Endothelial cell of umbilical vein (primary cell): ENCODE measurements around the gene SRRM5. TPM values are rescaled to one million over a fixed set of nuclear protein-coding genes. Genes with fewer than 3 reads are reported as not detected.

Experiments used
- BruUV-seq: library from RNA; stranded (reverse); fragments of 400-500 nt; replicated peaks from 2 replicates; lab custom pipeline; 2021; lab: Mats Ljungman, UMichigan
- CTCF ChIA-PET: fragments of 300-600, 350-600 bp; sonication (Branson Sonifier 250); formaldehyde crosslinking; loops from one replicate; lab custom pipeline; 2021; ENCODE audit warnings: antibody characterized with exemption, inconsistent platforms; lab: Charles Lee
- POLR2A ChIA-PET: fragments of 300-600, 350-600 bp; sonication (Branson Sonifier 250); formaldehyde crosslinking; loops from one replicate; lab custom pipeline; 2021; ENCODE audit warnings: antibody characterized with exemption, inconsistent platforms; lab: Charles Lee
- DNase-seq: peaks from one replicate; pipeline ENCODE4 v3.0.0-alpha.2; 2011; ENCODE audit warnings: low read depth, low spot score
- FAIRE-seq: peaks from 2 replicates; lab custom pipeline; 2011; peaks lifted over from hg19 to GRCh38; lab: Jason Lieb, UNC
- H2AFZ ChIP-seq: 2 replicates; pipeline ENCODE4 v1.6.0; 2012; ENCODE audit warnings: low read depth, low read length, control low read depth, inconsistent platforms
- H3K27ac ChIP-seq: 2 replicates; pipeline ENCODE4 v1.5.1; 2011; ENCODE audit warnings: low read depth, mild to moderate bottlenecking, control low read depth, low read length, moderate library complexity; ENCODE audit not compliant: insufficient read depth
- H3K27me3 ChIP-seq, 2 experiments: 2 replicates each; pipeline versions ENCODE4 v1.6.0 to v1.6.1; 2011; ENCODE audit warnings: low read length in 2 of 2, mixed read lengths in 1 of 2; ENCODE audit not compliant: control insufficient read depth in 2 of 2, insufficient read depth in 2 of 2
- H3K36me3 ChIP-seq, 2 experiments: 2 replicates in 1 of 2; 3 replicates in 1 of 2; pipeline ENCODE4 v1.5.1; 2011; ENCODE audit warnings: low read length in 2 of 2, mild to moderate bottlenecking in 1 of 2, moderate library complexity in 1 of 2; ENCODE audit not compliant: control insufficient read depth in 2 of 2, insufficient read depth in 2 of 2; ENCODE audit errors: extremely low read depth in 1 of 2
- H3K4me1 ChIP-seq: 3 replicates; pipeline ENCODE4 v1.5.1; 2011; ENCODE audit warnings: mild to moderate bottlenecking, low read length; ENCODE audit not compliant: control insufficient read depth, insufficient read depth; ENCODE audit errors: extremely low read depth
- H3K4me2 ChIP-seq: 2 replicates; pipeline ENCODE4 v1.6.1; 2011; ENCODE audit warnings: low read length, control low read depth, mixed read lengths; ENCODE audit not compliant: insufficient read depth
- H3K4me3 ChIP-seq, 3 experiments: fragments of 200-600 bp in 1 of 3; sonication (generic), shearing (Covaris generic) in 1 of 3; replicated peaks in 1 of 3; 2 replicates each; pipeline ENCODE4 v1.5.1; 2011 to 2016; ENCODE audit warnings: control low read depth in 3 of 3, low read length in 3 of 3, mild to moderate bottlenecking in 2 of 3, inconsistent platforms in 1 of 3, low read depth in 1 of 3, moderate library complexity in 1 of 3; ENCODE audit not compliant: insufficient read depth in 1 of 3
- H3K79me2 ChIP-seq: 2 replicates; pipeline ENCODE4 v1.6.0; 2012; ENCODE audit warnings: low read length, inconsistent platforms; ENCODE audit not compliant: control insufficient read depth, insufficient read depth
- H3K9ac ChIP-seq: replicated peaks from 2 replicates; pipeline ENCODE3; 2011; ENCODE audit warnings: low read length, control low read depth; ENCODE audit not compliant: insufficient read depth; ENCODE audit errors: extremely low read depth
- H3K9me1 ChIP-seq: replicated peaks from 3 replicates; pipeline ENCODE4 v1.6.0; 2011; ENCODE audit warnings: mild to moderate bottlenecking, low read length; ENCODE audit not compliant: control insufficient read depth, insufficient read depth; ENCODE audit errors: extremely low read depth
- H3K9me3 ChIP-seq: replicated peaks from 2 replicates; pipeline ENCODE4 v1.5.1; 2012; ENCODE audit warnings: low read length, inconsistent platforms; ENCODE audit not compliant: control insufficient read depth, insufficient read depth
- H4K20me1 ChIP-seq: replicated peaks from 2 replicates; pipeline ENCODE3; 2011; ENCODE audit warnings: mild to moderate bottlenecking, low read length; ENCODE audit not compliant: control insufficient read depth, insufficient read depth; ENCODE audit errors: extremely low read depth
- EZH2 ChIP-seq: IDR thresholded peaks from 2 replicates; pipeline ENCODE4 v1.6.1; 2012; ENCODE audit warnings: borderline replicate concordance, low read depth, mild to moderate bottlenecking, moderate library complexity, low read length, inconsistent platforms; ENCODE audit not compliant: severe bottlenecking
- FOS ChIP-seq: IDR thresholded peaks from 2 replicates; pipeline ENCODE4 v1.6.1; 2011; ENCODE audit warnings: mild to moderate bottlenecking, low read length, moderate library complexity, borderline replicate concordance; ENCODE audit not compliant: insufficient read depth
- GATA2 ChIP-seq: IDR thresholded peaks from 2 replicates; pipeline ENCODE4 v1.7.0; 2011; ENCODE audit warnings: low read depth, mild to moderate bottlenecking, moderate library complexity, mixed read lengths, low read length; ENCODE audit not compliant: insufficient read length, insufficient read depth
- JUN ChIP-seq: IDR thresholded peaks from 2 replicates; pipeline ENCODE4 v1.6.1; 2011; ENCODE audit warnings: borderline replicate concordance, low read depth; ENCODE audit not compliant: insufficient read length, insufficient read depth
- MYC ChIP-seq: IDR thresholded peaks from one replicate; pipeline ENCODE4 v1.6.1; 2011; ENCODE audit warnings: mild to moderate bottlenecking, low read depth, low read length
- POLR2A ChIP-seq: IDR thresholded peaks from 2 replicates; pipeline ENCODE4 v1.6.1; 2012; ENCODE audit warnings: low read depth, mild to moderate bottlenecking, control low read depth, low read length
- POLR2AphosphoS5 ChIP-seq: IDR thresholded peaks from 2 replicates; pipeline ENCODE4 v1.6.1; 2012; ENCODE audit warnings: low read depth, mild to moderate bottlenecking, control low read depth, low read length, moderate library complexity; ENCODE audit not compliant: insufficient read depth
- dilution Hi-C: fragments of 300-500 bp; cut with MboI; formaldehyde crosslinking; loops from one replicate; pipeline ENCODE4 v1.15.0; 2019; ENCODE audit warnings: low sequenced_read_pairs; ENCODE audit not compliant: extremely low pct_ligation_motif_present
- intact Hi-C: fragments of 100-400 bp; cut with micrococcal nuclease; formaldehyde crosslinking; loops from one replicate; pipeline ENCODE4 v1.10.0; 2022
- polyA plus RNA-seq, 4 experiments: library from polyadenylated mRNA; depleted of rRNA in 3 of 4; stranded (reverse) in 3 of 4; unstranded in 1 of 4; fragments of >200 nt; gene quantifications; 2 replicates each; pipeline versions ENCODE4 v1.2.1 to v1.2.3, GENCODE V29; 2011 to 2012; ENCODE audit warnings: missing spikeins in 1 of 4
- total RNA-seq: library from RNA; stranded (reverse); gene quantifications from 2 replicates; pipeline ENCODE4 v1.2.3, GENCODE V29; 2021
- TF ChIP-seq, protein P1 (sequence below), 2 donors: IDR thresholded peaks; 1 replicate in 1 of 2; 2 replicates in 1 of 2; pipeline ENCODE4 v1.5.1; 2011; ENCODE audit warnings: low read length in 2 of 2, mild to moderate bottlenecking in 2 of 2, moderate library complexity in 2 of 2, control low read depth in 1 of 2, inconsistent platforms in 1 of 2, low read depth in 1 of 2; ENCODE audit not compliant: insufficient read depth in 1 of 2; ENCODE audit errors: extremely low read depth in 1 of 2
- TF ChIP-seq, protein P2 (sequence below): IDR thresholded peaks from 2 replicates; pipeline ENCODE4 v1.6.1; 2011; ENCODE audit not compliant: insufficient read depth, insufficient read length

The SRRM5 gene
- total and polyA plus RNA-seq, 2 donors (not counting 3 experiments of a cell fraction or from before 2014, with no cell fraction given): 0.17 to 0.27 TPM

DNA sequence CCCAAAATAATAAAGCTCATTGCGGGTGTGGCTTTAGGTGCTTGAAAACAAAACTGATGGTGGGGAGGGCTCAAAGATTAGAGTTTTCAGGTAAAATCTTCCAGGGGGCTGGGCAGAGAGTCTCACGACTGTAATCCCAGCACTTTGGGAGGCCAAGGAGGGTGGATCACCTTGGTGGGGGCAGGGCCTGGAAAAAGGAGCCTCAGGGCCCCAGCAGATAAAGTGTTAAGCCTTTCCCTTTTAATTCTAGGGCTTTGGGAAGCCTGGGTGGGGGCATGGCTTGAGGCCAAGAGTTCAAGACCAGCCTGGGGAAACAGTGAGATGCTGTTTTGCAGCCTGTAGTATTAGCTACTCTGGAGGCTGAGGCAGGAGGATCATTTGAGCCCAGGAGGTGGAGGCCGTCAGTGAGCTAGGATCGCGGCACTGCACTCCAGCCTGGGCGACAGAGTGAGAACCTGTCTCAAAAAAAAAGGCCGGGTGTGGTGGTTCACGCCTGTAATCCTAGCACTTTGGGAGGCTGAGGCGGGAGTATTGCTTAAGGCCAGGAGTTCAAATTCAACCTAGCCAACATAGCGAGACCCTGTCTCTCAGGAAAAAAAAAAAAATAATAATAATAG, 17.7 kb upstream of the SRRM5 start:
- Histone ChIP-seq H3K4me3 (peak overlapping the region in 1 of 3 experiments; percentile 74), H3K27me3 (no peaks in the 10 kb centered on the region), H3K9me1 (no peaks in the 10 kb centered on the region), H3K27ac (no peak overlapping the region), H4K20me1 (no peaks in the 10 kb centered on the region), H3K4me1 (peaks cover 24% of the 10 kb centered on the region), H3K79me2 (peaks cover 40% of the 10 kb centered on the region), H3K4me2 (peak overlapping the region; percentile 26), H3K9me3 (no peaks in the 10 kb centered on the region), H3K36me3 (peaks cover 12 to 25% of the 10 kb centered on the region in 2 experiments), H3K9ac (no peak overlapping the region), H2AFZ (no peak overlapping the region)
- CTCF ChIA-PET: interaction anchor here (0.8 to 5.7 kb wide), 28 partner anchors 9 to 216 kb away, joined by 3 to 158 read pairs (median 5); partner anchors contain the start of genes PINLYP, XRCC1 and ZNF575
- POLR2A ChIA-PET: interaction anchor here (0.7 to 1.1 kb wide), 2 partner anchors 58 to 135 kb away, joined by 4 to 6 read pairs; no protein-coding TSS in a partner anchor
- BruUV-seq: no TSS peak
- DNase-seq: no peak
- no peak for TF ChIP-seq FOS
- no peak for TF ChIP-seq EZH2
- no peak for TF ChIP-seq MYC
- no peak for TF ChIP-seq POLR2A
- TF ChIP-seq POLR2AphosphoS5: no peak
- TF ChIP-seq, protein P1, sequence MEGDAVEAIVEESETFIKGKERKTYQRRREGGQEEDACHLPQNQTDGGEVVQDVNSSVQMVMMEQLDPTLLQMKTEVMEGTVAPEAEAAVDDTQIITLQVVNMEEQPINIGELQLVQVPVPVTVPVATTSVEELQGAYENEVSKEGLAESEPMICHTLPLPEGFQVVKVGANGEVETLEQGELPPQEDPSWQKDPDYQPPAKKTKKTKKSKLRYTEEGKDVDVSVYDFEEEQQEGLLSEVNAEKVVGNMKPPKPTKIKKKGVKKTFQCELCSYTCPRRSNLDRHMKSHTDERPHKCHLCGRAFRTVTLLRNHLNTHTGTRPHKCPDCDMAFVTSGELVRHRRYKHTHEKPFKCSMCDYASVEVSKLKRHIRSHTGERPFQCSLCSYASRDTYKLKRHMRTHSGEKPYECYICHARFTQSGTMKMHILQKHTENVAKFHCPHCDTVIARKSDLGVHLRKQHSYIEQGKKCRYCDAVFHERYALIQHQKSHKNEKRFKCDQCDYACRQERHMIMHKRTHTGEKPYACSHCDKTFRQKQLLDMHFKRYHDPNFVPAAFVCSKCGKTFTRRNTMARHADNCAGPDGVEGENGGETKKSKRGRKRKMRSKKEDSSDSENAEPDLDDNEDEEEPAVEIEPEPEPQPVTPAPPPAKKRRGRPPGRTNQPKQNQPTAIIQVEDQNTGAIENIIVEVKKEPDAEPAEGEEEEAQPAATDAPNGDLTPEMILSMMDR (IDR thresholded peaks at IDR 0.05; ENCODE audit: extremely low read depth in 1 of 2, insufficient read depth in 1 of 2, low read depth in 1 of 2, low read length in 2 of 2): no peak
- TF ChIP-seq, protein P2, sequence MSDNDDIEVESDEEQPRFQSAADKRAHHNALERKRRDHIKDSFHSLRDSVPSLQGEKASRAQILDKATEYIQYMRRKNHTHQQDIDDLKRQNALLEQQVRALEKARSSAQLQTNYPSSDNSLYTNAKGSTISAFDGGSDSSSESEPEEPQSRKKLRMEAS: no peak
- TF ChIP-seq GATA2: no peak
- TF ChIP-seq JUN: no peak
- FAIRE-seq: no peak
- dilution Hi-C loops (no loop called here), intact Hi-C loops (no loop called here)
